Measurements from ENCODE around the gene CXCL1.

- TF ChIP-seq POLR2AphosphoS5 (IDR thresholded peaks at IDR 0.05; ENCODE audit: borderline replicate concordance, low read depth, low read length): no peak
- TF ChIP-seq EZH2 (IDR thresholded peaks at IDR 0.05): no peak
- no peak for TF ChIP-seq FOXP2 (optimal IDR thresholded peaks at IDR 0.05; ENCODE audit: control extremely low read depth, extremely low read length, insufficient read depth)
These were observed 2.9 kb upstream of the CXCL1 start for GRCh38 chr4:73866246-73866645.
